GM18498 (cell line): ENCODE results near the gene TECTA.
A peak's percentile ranks its signal among the peaks of the same experiment; 100 is the strongest.
"Not testable (repeated sequence)": the region's sequence is repeated elsewhere in the genome, so short reads cannot be mapped to it uniquely, and the experiment has no call there.

ENCODE experiments used
- ATAC-seq: cut with Tn5 transposase; IDR thresholded peaks from one replicate; pipeline ENCODE4 v1.9.1; 2021; ENCODE audit warnings: mild to moderate bottlenecking, moderate library complexity; ENCODE audit not compliant: unreplicated experiment

The TECTA gene

DNA sequence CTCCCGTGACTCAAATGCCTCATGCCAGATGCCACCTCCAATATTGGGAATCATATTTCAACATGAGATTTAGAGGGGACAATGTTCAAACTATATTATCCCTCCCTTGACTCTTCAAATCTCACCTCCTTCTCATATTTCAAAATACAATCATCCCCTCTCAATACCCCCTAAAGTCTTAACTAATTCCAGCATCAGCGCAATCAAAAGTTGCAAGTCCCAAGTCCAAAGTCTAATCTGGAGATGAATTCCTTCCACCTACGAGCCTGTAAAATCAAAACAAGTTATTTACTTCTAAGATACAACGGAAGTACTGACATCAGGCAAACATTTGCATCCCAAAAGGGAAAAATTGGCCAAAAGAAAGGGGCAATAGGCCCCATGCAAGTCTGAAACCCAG is 124.3 kb downstream of the TECTA start:
- ATAC-seq: no peak

- ATAC-seq: no peak
Measured at GRCh38 chr11:121226415-121227263, 125.6 kb downstream of the TECTA start.

DNA sequence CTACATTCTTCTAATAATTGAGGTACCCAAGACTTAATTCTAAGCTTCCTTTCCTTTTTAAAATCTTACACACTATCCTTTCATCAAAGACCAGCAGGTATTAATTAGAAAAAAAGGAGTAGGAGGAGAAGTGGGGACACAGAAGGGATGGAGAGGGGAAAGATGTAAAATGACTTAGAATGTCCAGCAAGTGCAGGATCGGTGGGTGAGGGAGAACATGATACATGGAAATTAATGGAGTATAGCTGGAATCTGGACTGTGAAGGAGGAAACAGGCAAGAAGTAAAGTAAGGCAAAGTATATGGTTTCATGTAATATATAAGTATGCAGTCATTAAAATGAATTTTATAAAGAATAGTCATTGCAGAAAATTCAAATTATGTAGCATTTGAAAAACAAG is 127.8 kb downstream of the TECTA start:
- no peak for ATAC-seq

GRCh38 chr11:121229495-121230215 is 128.6 kb downstream of the TECTA start:
- ATAC-seq: no peak

DNA sequence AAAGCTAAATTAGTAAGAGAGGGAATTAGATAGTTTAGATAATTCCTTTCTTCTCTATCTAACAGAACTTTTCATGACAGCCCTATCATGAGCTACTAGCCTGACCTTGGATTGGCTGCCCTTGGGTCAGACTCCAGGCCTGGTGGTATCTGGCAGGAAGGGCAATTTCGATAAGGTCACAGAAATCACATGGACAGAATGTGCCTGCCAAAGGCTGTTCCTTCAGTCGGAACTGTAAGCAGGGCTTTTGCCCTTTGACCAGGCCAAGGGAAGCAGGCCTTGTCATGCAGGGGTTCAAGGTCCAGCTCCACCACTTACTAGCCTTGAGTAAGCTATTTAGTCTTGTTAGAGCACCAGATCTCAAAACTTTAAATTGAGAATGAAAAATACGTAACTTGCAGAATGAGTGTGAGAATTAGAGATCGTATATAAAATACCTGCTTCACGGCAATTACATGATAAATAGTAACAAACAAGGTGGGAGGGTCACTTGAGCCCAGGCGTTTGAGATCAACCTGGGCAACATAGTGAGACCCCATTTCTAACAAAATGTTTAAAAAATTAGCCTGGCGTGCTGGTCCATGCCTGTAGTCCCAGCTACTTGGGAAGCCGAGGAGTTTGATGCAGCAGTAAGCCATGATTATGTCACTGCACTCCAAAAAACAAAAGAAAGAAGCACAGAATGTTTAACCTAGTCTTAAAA is 130.7 kb downstream of the TECTA start:
- ATAC-seq: no peak

DNA sequence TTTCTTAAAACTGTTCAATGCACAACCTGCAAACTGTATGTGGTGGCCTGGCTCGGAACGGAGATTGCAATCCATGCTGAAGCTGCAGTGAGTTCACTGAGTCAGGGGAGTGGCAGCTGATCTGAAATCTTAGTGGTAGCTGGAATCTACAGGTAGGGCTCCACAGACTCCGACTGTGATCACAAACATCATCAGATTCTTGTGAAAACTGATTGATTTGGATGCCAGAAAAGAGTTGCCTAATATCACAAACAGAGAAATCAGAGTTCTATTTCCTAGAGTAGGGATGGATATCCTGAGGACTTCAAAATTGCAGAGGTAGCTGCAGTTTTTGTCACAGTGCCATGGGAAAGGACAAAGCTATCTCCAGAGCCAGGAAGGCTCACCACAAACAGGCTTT is 134.0 kb downstream of the TECTA start:
- no peak for ATAC-seq

DNA sequence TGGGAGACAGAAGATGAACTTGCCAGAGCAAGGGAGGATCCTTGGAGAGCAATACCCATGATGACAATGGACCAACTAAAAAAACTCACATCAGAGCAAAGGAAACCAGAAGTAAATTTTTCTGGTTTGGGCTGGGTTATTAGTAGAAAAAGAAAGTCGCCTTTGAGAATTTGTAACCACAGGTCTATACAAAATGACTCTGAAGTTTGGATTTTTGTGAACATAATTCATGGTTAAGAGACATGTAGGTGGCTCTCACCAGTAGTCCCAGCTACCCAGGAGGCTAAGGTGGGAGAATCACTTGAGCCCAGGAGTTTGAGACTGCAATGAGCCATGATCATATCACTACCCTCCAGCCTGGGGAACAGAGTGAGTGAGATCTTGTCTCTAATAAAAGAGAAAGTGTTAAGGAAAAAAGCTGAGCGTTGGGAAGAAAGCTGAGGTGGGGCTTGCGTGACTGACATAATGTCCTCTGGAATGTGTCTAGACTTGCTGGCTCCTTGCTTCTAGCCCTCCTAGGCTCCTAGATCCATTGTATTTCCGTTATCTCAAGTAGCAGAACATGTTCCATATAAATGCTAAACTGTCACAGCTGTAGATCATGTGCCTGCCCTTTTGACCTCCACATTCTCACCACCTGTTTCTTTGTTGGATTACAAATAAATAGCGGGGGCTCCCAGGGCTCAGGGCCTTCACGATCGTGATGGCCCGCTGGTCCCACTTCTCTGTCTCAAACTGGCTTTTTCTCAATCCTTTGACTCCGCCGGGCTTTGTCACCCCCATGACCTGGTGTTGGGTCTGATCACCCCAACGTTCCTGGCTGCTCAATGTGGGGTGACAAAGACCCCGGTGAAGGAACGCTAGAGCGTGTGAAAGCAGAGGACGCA is 135.3 kb downstream of the TECTA start:
- ATAC-seq: peak; percentile 73

GRCh38 chr11:121237247-121237646 is 136.2 kb downstream of the TECTA start:
- ATAC-seq: peak; percentile 47

- no peak for ATAC-seq
Measured at GRCh38 chr11:121237686-121238658, 136.9 kb downstream of the TECTA start.

GRCh38 chr11:121238956-121239355 is 137.9 kb downstream of the TECTA start:
- no peak for ATAC-seq

DNA sequence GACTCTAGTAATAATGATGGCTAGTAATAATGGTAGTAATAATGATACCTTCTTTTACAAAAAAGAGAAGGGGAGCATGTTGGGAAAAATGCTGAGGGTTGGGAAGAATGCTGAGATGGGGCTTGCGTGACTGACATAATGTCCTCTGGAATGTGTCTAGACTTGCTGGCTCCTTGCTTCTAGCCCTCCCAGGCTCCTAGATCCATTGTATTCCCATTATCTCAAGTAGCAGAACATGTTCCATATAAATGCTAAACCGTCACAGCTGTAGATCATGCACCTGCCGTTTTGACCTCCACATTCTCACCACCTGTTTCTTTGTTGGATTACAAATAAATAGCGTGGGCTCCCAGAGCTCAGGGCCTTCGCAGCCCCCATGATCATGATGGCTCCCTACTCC is 139.0 kb downstream of the TECTA start:
- ATAC-seq: not testable (repeated sequence)

DNA sequence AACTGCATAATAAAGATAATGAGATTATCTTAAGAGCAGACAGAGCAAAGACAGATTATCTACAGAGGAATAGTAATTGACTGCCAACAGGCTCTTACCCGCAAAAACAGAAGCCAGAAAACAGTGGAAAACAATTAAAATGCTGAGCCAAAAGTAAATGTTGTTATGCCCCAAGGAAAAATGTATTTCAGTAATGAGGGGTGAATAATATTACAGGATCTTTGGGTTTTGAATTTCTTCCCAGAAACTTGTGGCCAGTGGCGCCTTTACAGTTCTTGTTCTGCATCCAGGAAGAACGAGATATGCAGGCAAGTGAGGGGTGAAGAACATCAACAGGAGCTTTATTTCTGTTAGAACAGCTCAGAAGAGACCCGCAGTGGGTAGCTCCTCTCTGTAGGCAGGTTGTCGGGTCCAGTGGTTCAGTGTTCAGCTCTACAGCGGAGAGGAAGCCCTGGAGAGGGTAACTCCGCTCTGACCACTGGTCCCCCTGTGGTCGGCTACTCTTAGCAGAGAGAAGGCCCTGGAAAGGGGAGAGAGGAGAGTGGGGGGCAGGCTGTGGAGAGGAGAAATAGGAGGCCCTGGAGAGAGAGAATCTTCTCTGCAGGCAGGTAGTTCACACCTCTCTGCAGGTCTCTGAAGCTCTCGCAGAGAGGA is 139.7 kb downstream of the TECTA start:
- no peak for ATAC-seq
